ENCODE measurements around the gene PSMC5.
"Not testable (repeated sequence)": the region's sequence is repeated elsewhere in the genome, so short reads cannot be mapped to it uniquely, and the experiment has no call there.

Gene PSMC5

DNA sequence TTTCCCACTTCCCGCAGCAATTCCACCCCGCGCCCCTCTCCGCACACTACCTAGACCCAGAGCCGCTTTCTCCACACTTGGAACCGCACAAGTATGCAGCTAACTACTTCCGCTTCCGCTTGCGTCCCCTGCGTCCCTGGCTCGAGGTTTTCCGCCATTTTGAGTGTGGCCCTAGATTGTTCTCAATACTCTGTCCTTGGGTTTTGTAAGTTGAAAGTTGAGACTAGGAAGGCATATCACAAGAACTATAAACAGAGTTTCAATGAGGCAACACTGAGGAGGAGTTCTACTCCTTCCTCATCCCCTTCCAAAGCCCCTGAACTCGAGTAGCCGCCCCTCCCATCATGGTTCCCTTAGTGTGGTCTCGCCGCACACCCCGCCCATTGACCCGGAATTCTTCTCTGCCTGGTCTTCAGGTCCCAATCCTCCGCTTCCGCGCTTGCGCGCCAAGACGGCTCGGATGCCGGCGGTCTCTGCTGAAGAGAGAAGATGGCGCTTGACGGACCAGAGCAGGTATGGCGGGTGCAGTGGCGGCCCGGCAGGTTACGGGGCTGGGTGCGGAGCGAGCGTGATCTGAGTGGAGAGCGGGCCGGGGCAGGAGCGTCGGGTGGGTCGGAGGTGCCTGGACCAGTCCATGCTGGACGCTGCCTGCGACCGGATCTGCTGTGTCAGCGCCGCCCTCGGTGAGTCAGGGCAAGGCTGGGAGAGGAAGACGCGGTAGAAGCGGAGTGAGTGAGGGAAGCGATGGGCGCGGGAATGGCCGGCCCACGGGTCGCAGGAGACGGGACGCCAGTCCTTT, at the start of gene PSMC5, which contains the start of gene FTSJ3:
Gene PSMC5 (plus strand): TSS at position 430 of the 799 bp plus-strand sequence. CDS start 60 bp downstream, at position 490.
Gene FTSJ3 (minus strand): TSS at position 662 of the 799 bp plus-strand sequence. CDS start 761 bp downstream, outside the sequence.
- DNase-seq, result peak; percentile 96

GRCh38 chr17:63780507-63780906, 46.7 kb upstream of the PSMC5 start:
- DNase-seq, result no peak

GRCh38 chr17:63780928-63781327, 46.3 kb upstream of the PSMC5 start:
- no peak for DNase-seq

DNA sequence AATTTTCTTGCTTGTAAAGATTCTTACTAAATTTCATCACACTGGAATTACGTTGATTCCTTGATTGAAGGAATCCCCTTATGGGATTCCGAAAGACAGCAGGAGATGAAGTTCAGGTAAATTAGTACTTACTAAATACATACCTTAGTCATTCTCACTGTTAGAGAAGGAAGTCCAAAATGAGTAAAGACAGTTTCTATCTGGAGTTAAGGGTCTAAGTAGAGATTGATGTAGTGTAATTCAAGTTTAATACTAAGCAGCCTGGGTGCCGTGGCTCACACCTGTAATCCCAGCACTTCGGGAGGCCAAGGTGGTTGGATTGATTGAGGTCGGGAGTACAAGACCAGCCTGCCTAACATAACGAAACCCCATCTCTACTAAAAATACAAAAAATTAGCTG, 43.7 kb upstream of the PSMC5 start:
- no peak for DNase-seq

GRCh38 chr17:63785556-63785955, 41.7 kb upstream of the PSMC5 start:
- DNase-seq, result no peak

DNA sequence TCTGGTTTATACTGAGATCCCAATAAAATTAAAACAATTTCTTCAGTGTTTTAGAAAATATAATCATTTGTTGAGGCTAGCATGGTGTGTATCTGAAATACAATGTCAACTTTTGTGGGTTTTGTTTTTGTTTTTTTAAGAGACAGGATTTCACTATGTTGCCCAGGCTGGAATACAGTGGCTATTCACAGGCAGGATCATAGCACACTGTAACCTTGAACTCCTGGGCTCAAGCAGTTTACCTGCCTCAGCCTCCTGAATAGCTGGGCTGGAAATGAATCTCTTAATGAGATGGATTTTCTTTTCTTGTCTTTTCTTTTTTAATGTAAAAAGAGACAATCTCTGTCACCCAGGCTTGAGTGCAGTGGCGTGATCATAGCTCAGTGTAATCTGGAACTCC, 41.1 kb upstream of the PSMC5 start:
- DNase-seq, result no peak

DNA sequence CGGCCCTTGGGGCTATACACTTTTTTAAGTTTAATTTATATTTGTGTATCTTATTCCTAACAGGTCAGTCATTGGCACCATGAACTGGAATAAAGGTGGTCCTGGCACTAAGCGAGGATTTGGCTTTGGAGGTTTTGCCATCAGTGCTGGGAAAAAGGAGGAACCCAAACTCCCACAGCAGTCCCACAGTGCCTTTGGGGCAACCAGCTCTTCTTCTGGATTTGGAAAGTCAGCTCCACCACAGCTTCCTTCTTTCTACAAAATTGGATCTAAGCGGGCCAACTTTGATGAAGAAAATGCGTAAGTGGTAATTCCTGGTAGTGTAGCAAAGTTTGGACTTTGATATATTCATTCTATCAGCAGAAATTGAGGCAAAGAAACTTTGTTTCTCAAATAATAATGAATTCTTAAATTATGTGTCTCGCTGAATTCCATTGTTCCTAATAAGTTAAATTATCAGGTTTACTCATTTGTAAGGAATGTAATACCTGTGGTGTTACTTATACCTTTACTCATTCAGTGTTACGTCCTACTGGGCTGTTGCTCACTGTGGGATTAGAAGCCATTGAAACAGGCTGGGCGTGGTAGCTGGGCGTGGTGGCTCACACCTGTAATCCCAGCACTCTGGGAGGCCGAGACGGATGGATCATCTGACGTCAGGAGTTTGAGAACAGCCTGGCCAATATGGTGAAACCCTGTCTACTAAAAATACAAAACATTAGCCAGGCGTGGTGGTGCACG, 40.1 kb upstream of the PSMC5 start:
- no peak for DNase-seq

- DNase-seq, result peak; percentile 5
Observed at GRCh38 chr17:63790057-63790456, 37.2 kb upstream of the PSMC5 start.

DNA sequence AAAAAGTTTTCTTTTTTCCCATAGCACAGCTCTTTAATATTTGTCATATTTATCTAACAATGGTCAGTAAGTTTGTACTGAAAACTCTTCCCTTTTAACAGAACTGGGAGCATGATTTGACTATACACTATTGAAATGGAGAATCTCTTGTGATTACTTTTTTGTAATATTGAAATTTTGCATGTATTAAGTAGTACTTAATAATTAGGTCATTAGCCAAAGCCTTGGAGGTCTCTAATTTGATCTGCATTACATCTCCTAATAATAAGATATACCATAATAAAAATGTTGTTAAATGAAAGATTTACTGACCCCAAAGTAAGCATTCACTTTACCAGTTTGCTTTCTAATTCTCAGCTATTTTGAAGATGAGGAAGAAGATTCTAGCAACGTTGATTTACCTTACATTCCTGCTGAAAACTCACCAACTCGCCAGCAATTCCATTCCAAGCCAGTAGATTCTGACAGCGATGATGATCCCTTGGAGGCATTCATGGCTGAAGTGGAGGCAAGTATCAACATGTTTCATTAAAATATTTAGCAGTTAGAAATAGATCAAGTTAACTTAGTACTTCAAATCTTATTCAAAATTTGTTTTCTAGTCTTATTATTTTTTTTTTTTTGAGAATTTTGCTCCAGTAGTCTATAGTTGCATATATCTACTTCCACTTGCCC, 35.0 kb upstream of the PSMC5 start:
- no peak for DNase-seq

DNA sequence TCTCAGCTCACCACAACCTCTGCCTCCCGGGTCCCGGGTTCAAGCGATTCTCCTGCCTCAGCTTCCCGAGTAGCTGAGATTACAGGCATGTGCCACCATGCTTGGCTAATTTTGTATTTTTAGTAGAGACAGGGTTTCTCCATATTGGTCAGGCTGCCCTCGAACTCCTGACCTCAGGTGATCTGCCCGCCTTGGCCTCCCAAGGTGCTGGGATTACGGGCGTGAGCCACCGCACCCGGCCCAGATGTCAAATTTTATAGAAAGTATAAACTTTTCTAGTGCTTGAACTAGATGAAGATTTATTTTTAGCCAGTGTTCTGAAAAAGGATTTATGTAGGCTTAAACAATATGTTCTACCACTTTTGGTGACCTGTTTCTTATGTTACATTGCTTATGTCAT, 30.9 kb upstream of the PSMC5 start:
- not testable (repeated sequence) for DNase-seq

GRCh38 chr17:63798572-63799106, 28.6 kb upstream of the PSMC5 start:
- DNase-seq, result no peak

GRCh38 chr17:63800783-63801182, 26.4 kb upstream of the PSMC5 start:
- no peak for DNase-seq

DNA sequence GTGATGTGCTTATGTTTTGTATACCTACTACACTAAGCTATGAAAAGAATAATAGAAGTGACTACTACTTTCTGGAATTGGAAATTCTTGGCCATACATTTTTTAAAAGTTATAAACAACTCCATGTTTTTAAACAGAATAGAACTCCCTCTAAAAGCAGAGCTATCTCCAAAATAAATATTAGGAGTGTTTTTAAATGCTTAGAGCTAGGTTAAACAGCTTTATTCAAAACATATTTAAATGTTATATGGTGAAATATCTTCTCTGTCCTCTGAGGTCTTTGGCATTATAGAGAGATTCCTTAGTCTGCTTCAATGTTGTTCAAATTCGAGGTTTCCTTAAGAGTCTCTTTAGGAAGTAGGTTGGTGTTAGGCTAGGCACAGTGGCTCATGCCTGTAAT, 22.9 kb upstream of the PSMC5 start:
- DNase-seq, result no peak

GRCh38 chr17:63805591-63805990, 21.6 kb upstream of the PSMC5 start:
- no peak for DNase-seq

GRCh38 chr17:63809970-63810369, 17.3 kb upstream of the PSMC5 start:
- DNase-seq, result no peak

DNA sequence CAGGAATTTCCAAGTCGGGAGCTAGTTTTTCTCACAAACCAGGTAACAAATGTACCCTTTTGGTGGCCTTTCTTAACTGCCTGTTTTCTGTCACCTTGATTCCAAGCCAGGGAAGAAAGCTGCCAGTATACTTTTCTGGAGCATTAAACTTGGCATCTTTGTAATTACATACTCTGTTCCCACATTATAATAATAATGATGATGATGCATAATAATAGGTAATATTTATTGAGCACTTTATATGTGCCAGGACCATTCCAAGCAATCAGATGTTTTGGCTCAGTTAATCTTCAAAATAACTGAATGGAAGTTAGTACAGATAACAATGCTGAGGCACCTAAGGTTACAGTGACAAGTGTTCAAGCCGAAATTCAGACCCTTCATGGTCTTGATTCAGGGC, 11.1 kb upstream of the PSMC5 start:
- no peak for DNase-seq

DNA sequence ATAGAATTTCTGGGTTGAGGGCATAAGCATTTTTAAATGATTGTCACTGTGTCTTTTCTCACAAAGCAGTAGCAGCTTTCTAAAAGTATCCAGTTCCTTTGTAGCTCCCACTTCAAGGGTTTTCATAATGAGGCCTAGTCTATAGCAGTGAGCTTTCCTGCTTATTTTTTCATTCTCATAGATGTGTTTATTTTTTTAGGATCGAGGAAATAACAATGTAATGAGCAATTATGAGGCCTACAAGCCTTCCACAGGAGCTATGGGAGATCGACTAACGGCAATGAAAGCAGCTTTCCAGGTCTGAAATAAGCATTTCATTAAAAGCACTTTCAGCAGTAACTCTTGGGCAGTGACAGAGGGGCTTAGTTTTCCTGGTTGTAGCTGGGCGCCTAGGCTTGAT, 10.6 kb upstream of the PSMC5 start:
- DNase-seq, result no peak

GRCh38 chr17:63817736-63818385, 9.4 kb upstream of the PSMC5 start:
- no peak for DNase-seq

DNA sequence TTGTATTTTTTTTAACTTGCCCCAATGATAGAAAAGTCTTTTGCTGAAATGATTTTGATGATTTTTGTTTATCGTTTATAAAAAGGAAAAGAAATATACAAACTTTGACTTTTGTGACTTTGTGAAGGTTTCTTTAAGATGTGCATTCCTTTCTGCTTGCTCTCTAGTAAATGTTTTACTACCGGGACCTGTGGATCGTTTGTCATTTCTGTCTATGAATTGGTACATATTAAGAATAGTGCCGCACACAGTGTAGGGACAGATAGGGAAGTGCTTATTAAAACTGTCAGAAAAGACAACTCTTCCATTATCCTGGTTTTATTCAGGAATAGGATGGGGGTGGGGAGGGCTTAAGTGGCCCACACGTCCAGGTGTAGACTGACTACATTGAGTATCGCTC, 8.1 kb upstream of the PSMC5 start:
- no peak for DNase-seq

DNA sequence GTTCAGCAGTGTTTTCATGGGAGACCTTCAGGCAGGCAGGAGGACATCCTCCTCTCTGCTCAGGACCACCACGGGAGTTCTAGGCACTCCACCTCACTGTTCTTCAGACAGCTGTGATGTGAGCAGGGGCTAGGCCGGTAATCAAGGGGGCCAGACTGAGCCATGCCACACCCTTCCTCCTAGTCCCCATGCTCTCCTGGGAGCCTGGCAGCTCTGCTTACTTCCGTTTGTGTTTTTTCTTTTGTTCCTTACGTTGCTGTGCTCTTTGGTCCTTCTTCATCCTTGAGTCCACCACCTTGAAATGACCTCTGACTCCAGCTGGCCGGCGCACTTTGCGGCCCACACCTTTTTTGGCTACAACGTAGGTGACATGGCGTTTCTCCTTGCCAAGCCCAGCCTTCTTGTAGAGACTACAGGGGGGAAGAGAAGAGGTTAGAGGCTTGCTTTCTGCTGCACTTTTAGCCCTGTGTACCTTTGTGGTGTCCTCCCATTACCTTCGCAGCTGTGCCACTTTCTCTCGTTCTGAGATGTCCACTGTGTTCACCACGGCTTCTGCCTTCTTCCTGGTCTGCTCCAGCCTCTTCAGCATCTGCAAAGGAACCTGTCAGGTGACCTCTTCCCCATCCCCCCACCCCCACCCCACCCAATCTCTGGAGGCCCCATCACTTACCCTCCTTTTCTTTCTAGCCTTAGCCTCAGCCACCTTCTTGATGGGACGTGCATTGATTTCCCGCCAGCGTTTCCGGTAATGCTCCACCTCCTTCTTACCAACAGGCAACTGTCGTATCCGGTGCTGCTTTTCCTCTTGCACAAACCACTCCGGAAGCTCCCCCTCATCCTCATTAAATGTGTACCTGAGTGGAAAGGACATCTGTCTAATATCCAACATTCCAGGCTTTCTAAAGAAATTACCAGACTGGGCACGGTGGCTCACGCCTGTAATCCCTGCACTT, 7.4 kb upstream of the PSMC5 start:
- DNase-seq, result no peak

DNA sequence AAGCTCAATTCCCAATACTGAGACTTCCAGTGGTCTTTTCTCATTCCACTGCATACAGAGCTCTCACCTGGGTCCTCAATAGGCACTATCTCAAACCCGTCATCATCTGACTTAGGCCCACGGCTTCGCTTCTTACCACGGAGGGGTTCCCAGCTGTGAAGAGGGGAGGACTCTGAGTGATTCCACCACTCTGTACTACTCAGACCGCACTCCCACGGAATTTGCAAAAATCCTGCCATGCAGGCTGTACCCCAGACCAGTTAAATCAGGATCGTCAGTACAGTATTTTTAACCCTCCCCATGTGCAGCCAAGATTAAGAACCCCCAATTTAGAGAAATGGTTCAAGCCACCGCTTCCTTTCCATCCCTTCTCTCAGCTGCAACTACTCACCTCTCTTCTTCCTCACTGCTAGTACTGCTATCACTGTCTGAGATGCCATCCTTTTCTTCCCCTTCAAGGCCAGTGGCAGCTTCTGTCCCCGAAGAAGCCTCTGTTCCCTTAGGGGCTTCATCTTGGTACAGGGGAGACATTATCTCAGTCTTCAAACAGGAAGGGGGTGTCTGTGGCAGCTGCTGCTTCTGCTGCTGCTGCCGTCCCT, 6.2 kb upstream of the PSMC5 start:
- no peak for DNase-seq
